A673 (cell line): Measurements from ENCODE around the gene AGRP.

Source experiments
- CTCF ChIP-seq: fragments of 300-800, 200-600 bp; sonication (generic); conservative IDR thresholded peaks from 2 replicates; pipeline ENCODE4 v1.5.1; 2017; ENCODE audit warnings: low read depth, mild to moderate bottlenecking, antibody characterized with exemption, low read length, moderate library complexity, mixed read lengths
- EZH2 ChIP-seq: fragments of 200-600 bp; sonication (generic); IDR thresholded peaks from 2 replicates; pipeline ENCODE4 v1.6.1; 2017; ENCODE audit warnings: borderline replicate concordance, low read depth, mild to moderate bottlenecking, mixed read lengths, antibody characterized with exemption, low read length; ENCODE audit not compliant: poor library complexity, severe bottlenecking

GRCh38 chr16:67451704-67452435 is 31.5 kb downstream of the AGRP start:
- TF ChIP-seq CTCF (no peak), EZH2 (no peak)
